ENCODE measurements around the gene SFR1.
A peak's percentile ranks its signal among the peaks of the same experiment; 100 is the strongest.

Gene SFR1

DNA sequence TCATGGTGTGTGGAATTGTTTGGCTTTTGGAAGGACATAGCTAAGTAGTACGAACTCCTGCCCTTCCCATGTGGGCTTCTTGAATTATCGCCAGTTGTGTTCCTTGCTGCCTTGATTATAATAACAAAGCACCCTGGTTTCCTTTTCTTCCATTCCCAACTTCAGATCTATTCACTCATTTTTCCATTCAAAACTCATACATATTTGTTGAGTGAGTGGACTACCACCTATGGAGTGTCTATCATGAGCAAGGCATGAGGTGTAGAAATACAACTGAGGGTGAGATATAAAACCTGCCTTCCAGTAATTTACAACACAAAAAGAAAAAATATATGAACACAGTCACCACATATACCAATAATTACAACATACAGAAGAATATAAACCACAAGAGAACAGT is 31.4 kb upstream of the SFR1 start:
- in situ Hi-C loops (cut with HindIII; ENCODE audit: low sequenced_read_pairs), result no loop called here
- H3K4me3 ChIP-seq (ENCODE audit: low read depth, low read length), result no peak overlapping the region
- TF ChIP-seq, protein P1, sequence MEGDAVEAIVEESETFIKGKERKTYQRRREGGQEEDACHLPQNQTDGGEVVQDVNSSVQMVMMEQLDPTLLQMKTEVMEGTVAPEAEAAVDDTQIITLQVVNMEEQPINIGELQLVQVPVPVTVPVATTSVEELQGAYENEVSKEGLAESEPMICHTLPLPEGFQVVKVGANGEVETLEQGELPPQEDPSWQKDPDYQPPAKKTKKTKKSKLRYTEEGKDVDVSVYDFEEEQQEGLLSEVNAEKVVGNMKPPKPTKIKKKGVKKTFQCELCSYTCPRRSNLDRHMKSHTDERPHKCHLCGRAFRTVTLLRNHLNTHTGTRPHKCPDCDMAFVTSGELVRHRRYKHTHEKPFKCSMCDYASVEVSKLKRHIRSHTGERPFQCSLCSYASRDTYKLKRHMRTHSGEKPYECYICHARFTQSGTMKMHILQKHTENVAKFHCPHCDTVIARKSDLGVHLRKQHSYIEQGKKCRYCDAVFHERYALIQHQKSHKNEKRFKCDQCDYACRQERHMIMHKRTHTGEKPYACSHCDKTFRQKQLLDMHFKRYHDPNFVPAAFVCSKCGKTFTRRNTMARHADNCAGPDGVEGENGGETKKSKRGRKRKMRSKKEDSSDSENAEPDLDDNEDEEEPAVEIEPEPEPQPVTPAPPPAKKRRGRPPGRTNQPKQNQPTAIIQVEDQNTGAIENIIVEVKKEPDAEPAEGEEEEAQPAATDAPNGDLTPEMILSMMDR (IDR thresholded peaks at IDR 0.05; ENCODE audit: low read depth, low read length), result no peak
- peak; percentile 72 for DNase-seq (ENCODE audit: low read depth, low spot score)

DNA sequence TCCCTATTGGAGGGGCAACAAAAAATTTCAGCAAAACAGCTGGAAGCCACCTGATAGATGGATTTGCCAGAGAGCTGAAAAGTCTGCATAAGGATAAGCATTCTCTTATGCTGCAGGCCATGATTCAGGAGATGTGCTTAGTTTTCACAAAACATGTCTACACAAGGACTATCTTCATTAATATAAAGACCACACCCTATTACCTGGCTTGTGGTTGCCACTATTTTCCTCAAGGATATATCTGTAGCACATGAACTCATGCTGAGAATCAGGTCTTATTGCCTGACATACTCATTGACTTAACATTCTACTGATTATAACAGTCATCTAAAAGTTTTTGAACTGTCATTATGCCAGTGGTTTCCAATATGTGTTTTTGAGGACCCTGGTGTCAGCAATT is 29.2 kb upstream of the SFR1 start:
- H3K4me3 ChIP-seq (ENCODE audit: low read depth, low read length), result no peak overlapping the region
- no peak for DNase-seq (ENCODE audit: low read depth, low spot score)
- in situ Hi-C loops (cut with HindIII; ENCODE audit: low sequenced_read_pairs), result no loop called here
- TF ChIP-seq, protein P1 (IDR thresholded peaks at IDR 0.05; ENCODE audit: low read depth, low read length), result no peak

GRCh38 chr10:104096692-104097091 is 25.3 kb upstream of the SFR1 start:
- no peak overlapping the region for H3K4me3 ChIP-seq (ENCODE audit: low read depth, low read length)
- DNase-seq (ENCODE audit: low read depth, low spot score), result no peak
- TF ChIP-seq, protein P1 (IDR thresholded peaks at IDR 0.05; ENCODE audit: low read depth, low read length), result no peak
- in situ Hi-C loops (cut with HindIII; ENCODE audit: low sequenced_read_pairs), result no loop called here

DNA sequence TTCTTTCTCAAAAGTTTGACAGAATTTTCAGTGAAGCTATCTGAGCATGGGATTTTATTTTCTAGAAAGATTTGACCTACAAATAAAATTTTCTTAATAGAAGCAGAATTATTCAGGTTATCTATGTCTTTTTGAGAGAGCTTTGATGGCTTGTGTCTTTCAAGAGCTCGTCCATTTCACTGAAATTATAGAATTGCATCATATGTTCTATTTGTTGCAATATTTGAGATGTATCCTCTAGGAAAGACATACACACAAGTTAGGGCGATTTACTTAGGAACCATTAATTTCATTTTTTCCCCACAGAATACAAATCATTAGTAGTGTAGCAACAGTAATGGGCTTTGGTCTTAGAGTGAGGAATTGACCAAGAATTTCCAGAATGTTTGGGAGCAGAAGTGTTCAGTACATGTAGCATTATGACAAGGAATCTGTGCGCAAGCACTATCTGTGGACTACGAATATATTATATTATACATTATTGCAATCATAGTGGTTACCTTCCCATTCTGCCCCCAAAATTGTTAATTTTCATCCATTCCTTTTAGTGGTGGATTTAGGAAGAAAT is 23.5 kb upstream of the SFR1 start:
- TF ChIP-seq, protein P1 (IDR thresholded peaks at IDR 0.05; ENCODE audit: low read depth, low read length), result no peak
- in situ Hi-C loops (cut with HindIII; ENCODE audit: low sequenced_read_pairs), result no loop called here
- no peak overlapping the region for H3K4me3 ChIP-seq (ENCODE audit: low read depth, low read length)
- peak; percentile 42 for DNase-seq (ENCODE audit: low read depth, low spot score)

DNA sequence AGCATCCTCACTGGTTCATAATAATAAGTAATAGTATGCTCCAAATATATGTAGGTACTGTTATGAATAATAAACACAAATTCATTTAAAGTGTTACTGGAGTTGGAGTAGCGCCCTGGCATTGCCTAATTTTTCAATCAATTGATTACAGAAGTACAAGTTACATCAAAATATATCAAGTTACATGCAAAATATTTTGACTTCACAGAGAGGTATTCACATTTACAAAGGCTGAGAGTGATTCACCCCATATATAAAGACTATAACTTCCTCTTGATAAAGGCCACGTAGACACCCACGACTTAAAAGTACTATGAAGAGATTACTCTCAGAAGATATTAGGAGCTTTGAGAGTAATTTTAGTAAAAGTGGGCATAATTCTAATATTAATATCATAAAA is 22.7 kb upstream of the SFR1 start:
- TF ChIP-seq, protein P1 (IDR thresholded peaks at IDR 0.05; ENCODE audit: low read depth, low read length), result no peak
- DNase-seq (ENCODE audit: low read depth, low spot score), result peak; percentile 37
- no peak overlapping the region for H3K4me3 ChIP-seq (ENCODE audit: low read depth, low read length)
- in situ Hi-C loops (cut with HindIII; ENCODE audit: low sequenced_read_pairs), result no loop called here

GRCh38 chr10:104099941-104100340 is 22.0 kb upstream of the SFR1 start:
- in situ Hi-C loops (cut with HindIII; ENCODE audit: low sequenced_read_pairs), result no loop called here
- TF ChIP-seq, protein P1 (IDR thresholded peaks at IDR 0.05; ENCODE audit: low read depth, low read length), result no peak
- no peak overlapping the region for H3K4me3 ChIP-seq (ENCODE audit: low read depth, low read length)
- no peak for DNase-seq (ENCODE audit: low read depth, low spot score)

DNA sequence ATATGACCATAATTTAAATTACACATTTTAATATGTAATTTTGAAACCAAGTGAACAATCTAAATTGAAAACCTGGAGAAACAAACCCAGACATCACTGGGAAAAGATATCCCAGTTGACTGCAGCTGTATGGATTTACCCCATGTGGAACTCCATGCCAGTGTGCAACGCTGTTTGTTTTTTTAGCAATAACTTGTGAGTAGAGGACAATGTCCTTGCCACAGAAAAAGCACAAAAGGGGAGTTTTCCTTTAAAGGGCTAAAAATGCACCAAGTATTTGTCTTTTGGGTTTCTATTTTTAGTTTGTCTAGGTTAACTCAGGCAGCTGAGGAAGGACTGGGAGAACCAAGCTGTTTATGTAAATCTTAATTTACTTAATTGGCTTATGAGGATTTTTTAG is 21.2 kb upstream of the SFR1 start:
- H3K4me3 ChIP-seq (ENCODE audit: low read depth, low read length), result no peak overlapping the region
- in situ Hi-C loops (cut with HindIII; ENCODE audit: low sequenced_read_pairs), result no loop called here
- no peak for DNase-seq (ENCODE audit: low read depth, low spot score)
- TF ChIP-seq, protein P1 (IDR thresholded peaks at IDR 0.05; ENCODE audit: low read depth, low read length), result no peak
